SK-N-SH treated with all-trans-retinoic acid at 6 μM for 48 hours (cell line): ENCODE data around the gene RUNDC1.

Experiments used
- ATAC-seq: fragments of 200-7000 bp; cut with Tn5 transposase; 3 replicates; pipeline ENCODE4 v1.9.1; 2020; ENCODE audit warnings: mild to moderate bottlenecking, moderate library complexity
- BACH2 ChIP-seq: fragments of 250-450 bp; sonication (Bioruptor Pico); IDR thresholded peaks from 2 replicates; pipeline ENCODE4 v1.9.0; 2021; ENCODE audit warnings: mild to moderate bottlenecking, borderline replicate concordance
- ESRRG ChIP-seq: fragments of 250-450 bp; sonication (Bioruptor Pico); IDR thresholded peaks from 2 replicates; pipeline ENCODE4 v1.6.1; 2021; ENCODE audit warnings: mild to moderate bottlenecking
- GLIS3 ChIP-seq: fragments of 250-450 bp; sonication (Bioruptor Pico); IDR thresholded peaks from 2 replicates; pipeline ENCODE4 v1.5.0; 2020; ENCODE audit warnings: mild to moderate bottlenecking, moderate library complexity
- OSR1 ChIP-seq: fragments of 250-450 bp; sonication (Bioruptor Pico); IDR thresholded peaks from 2 replicates; pipeline ENCODE4 v1.8.0; 2022; ENCODE audit warnings: moderate library complexity, mild to moderate bottlenecking, inconsistent platforms
- PPARA ChIP-seq: fragments of 250-450 bp; sonication (Bioruptor Pico); IDR thresholded peaks from 2 replicates; pipeline ENCODE4 v1.5.0; 2020; ENCODE audit warnings: mild to moderate bottlenecking, borderline replicate concordance
- SNAI2 ChIP-seq: fragments of 250-450 bp; sonication (Bioruptor Pico); IDR thresholded peaks from 2 replicates; pipeline ENCODE4 v1.5.0; 2020; ENCODE audit warnings: mild to moderate bottlenecking, moderate library complexity
- TCF4 ChIP-seq: fragments of 250-450 bp; sonication (Bioruptor Pico); IDR thresholded peaks from 2 replicates; pipeline ENCODE4 v1.8.0; 2021; ENCODE audit warnings: mild to moderate bottlenecking, moderate library complexity, borderline replicate concordance
- TOX ChIP-seq: fragments of 250-450 bp; sonication (Bioruptor Pico); IDR thresholded peaks from 2 replicates; pipeline ENCODE4 v1.8.0; 2021; ENCODE audit warnings: mild to moderate bottlenecking, moderate library complexity, borderline replicate concordance
- ZC3H10 ChIP-seq: fragments of 250-450 bp; sonication (Bioruptor Pico); IDR thresholded peaks from 2 replicates; pipeline ENCODE4 v1.5.1; 2021; ENCODE audit warnings: mild to moderate bottlenecking, moderate library complexity
- ZFP3 ChIP-seq: fragments of 250-450 bp; sonication (Bioruptor Pico); IDR thresholded peaks from 2 replicates; pipeline ENCODE4 v1.5.0; 2020; ENCODE audit warnings: mild to moderate bottlenecking, moderate library complexity
- ZFP30 ChIP-seq: fragments of 450-650 bp; formaldehyde crosslinking; IDR thresholded peaks from 2 replicates; pipeline ENCODE4 v1.5.0; 2022; ENCODE audit warnings: mild to moderate bottlenecking, moderate library complexity
- ZNF565 ChIP-seq: fragments of 450-650 bp; formaldehyde crosslinking; conservative IDR thresholded peaks from 2 replicates; pipeline ENCODE4 v1.5.0; 2020; ENCODE audit warnings: low read depth, mild to moderate bottlenecking, moderate library complexity
- ZNF8 ChIP-seq: fragments of 450-650 bp; formaldehyde crosslinking; IDR thresholded peaks from 2 replicates; pipeline ENCODE4 v1.5.0; 2020; ENCODE audit warnings: mild to moderate bottlenecking, moderate library complexity
- TF ChIP-seq, protein P1 (sequence below): fragments of 250-450 bp; sonication (Bioruptor Pico); IDR thresholded peaks from 2 replicates; pipeline ENCODE4 v1.8.0; 2021; ENCODE audit warnings: low read depth, mild to moderate bottlenecking, moderate library complexity, borderline replicate concordance
- TF ChIP-seq, protein P2 (sequence below): fragments of 250-450 bp; sonication (Bioruptor Pico); IDR thresholded peaks from 2 replicates; pipeline ENCODE4 v1.8.0; 2020; ENCODE audit warnings: mild to moderate bottlenecking, moderate library complexity, borderline replicate concordance
- TF ChIP-seq, protein P3 (sequence below): fragments of 250-450 bp; sonication (Bioruptor Pico); IDR thresholded peaks from 2 replicates; pipeline ENCODE4 v1.5.1; 2021; ENCODE audit warnings: mild to moderate bottlenecking, moderate library complexity
- TF ChIP-seq, protein P4 (sequence below): fragments of 250-450 bp; sonication (Bioruptor Pico); IDR thresholded peaks from 2 replicates; pipeline ENCODE4 v1.5.1; 2020; ENCODE audit warnings: low read depth, mild to moderate bottlenecking, moderate library complexity
- TF ChIP-seq, protein P5 (sequence below): fragments of 250-450 bp; sonication (Bioruptor Pico); IDR thresholded peaks from 2 replicates; pipeline ENCODE4 v1.5.0; 2020; ENCODE audit warnings: mild to moderate bottlenecking, moderate library complexity

Gene RUNDC1

DNA sequence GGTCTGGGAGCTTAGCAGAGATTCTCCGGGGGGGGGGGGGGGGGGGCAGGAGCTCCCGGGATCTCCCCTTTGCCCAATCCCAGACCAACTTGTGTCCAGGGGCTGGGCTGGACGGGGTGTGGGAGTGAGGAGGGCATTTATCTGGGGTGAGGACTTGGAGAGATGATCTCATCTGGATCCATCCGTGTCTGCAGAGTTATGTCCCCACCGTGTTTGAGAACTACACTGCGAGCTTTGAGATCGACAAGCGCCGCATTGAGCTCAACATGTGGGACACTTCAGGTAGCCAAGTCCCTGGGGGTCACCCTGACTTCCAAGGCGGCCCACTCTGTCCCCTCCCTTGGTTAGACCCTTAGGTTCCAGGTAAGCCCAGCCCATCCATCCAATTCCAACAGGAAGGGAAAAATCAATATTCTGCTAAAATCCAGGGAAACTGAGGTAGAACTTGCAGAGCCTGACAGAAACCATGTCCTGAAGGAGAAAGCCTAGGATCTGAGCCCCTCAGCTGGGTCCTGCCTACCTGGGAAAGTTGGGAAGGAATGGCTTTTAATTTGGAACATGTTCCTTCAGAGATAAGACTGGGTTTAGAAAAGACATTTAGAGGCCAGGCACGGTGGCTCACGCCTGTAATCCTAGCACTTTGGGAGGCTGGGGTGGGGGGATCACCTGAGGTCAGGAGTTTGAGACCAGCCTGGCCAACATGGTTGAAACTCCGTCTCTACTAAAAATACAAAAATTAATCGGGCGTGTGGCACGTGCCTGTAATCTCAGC, 45.6 kb downstream of the RUNDC1 start:
- TF ChIP-seq TCF4 (no peak), ZNF8 (no peak), ZFP3 (CRISPR knock-in tag) (no peak), ZC3H10 (no peak), ESRRG (CRISPR knock-in tag) (no peak), BACH2 (CRISPR knock-in tag) (no peak), ZNF565 (CRISPR knock-in tag) (no peak), TOX (CRISPR knock-in tag) (no peak), GLIS3 (no peak), OSR1 (CRISPR knock-in tag) (no peak), ZFP30 (CRISPR knock-in tag) (no peak)
- TF ChIP-seq, protein P1, sequence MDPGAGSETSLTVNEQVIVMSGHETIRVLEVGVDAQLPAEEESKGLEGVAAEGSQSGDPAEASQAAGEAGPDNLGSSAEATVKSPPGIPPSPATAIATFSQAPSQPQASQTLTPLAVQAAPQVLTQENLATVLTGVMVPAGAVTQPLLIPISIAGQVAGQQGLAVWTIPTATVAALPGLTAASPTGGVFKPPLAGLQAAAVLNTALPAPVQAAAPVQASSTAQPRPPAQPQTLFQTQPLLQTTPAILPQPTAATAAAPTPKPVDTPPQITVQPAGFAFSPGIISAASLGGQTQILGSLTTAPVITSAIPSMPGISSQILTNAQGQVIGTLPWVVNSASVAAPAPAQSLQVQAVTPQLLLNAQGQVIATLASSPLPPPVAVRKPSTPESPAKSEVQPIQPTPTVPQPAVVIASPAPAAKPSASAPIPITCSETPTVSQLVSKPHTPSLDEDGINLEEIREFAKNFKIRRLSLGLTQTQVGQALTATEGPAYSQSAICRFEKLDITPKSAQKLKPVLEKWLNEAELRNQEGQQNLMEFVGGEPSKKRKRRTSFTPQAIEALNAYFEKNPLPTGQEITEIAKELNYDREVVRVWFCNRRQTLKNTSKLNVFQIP (CRISPR knock-in tag): no peak
- TF ChIP-seq, protein P2, sequence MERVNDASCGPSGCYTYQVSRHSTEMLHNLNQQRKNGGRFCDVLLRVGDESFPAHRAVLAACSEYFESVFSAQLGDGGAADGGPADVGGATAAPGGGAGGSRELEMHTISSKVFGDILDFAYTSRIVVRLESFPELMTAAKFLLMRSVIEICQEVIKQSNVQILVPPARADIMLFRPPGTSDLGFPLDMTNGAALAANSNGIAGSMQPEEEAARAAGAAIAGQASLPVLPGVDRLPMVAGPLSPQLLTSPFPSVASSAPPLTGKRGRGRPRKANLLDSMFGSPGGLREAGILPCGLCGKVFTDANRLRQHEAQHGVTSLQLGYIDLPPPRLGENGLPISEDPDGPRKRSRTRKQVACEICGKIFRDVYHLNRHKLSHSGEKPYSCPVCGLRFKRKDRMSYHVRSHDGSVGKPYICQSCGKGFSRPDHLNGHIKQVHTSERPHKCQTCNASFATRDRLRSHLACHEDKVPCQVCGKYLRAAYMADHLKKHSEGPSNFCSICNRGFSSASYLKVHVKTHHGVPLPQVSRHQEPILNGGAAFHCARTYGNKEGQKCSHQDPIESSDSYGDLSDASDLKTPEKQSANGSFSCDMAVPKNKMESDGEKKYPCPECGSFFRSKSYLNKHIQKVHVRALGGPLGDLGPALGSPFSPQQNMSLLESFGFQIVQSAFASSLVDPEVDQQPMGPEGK (CRISPR knock-in tag): no peak
- TF ChIP-seq, protein P3, sequence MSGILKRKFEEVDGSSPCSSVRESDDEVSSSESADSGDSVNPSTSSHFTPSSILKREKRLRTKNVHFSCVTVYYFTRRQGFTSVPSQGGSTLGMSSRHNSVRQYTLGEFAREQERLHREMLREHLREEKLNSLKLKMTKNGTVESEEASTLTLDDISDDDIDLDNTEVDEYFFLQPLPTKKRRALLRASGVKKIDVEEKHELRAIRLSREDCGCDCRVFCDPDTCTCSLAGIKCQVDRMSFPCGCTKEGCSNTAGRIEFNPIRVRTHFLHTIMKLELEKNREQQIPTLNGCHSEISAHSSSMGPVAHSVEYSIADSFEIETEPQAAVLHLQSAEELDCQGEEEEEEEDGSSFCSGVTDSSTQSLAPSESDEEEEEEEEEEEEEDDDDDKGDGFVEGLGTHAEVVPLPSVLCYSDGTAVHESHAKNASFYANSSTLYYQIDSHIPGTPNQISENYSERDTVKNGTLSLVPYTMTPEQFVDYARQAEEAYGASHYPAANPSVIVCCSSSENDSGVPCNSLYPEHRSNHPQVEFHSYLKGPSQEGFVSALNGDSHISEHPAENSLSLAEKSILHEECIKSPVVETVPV: no peak
- ATAC-seq: no peak

DNA sequence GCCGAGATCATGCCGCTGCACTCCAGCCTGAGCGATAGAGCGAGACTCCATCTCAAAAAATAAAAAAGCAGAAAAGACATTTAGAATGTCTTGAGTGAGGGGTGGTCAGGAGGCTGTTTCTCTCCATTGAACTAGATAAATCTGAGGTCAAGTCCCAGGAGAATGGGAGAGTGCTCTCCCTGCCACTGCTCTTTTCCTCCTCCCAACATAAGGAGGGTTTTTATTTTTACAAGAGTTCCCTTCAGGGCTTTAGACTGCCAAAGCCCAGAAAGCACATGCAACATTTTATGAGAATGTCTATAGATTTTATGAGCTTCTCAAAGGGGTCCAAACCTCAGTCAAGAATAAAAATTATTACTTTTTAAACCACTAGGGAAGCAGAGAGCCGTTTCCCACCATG, 46.2 kb downstream of the RUNDC1 start:
- ATAC-seq: no peak
- TF ChIP-seq, protein P3: no peak
- TF ChIP-seq SNAI2 (no peak), TCF4 (no peak), ZC3H10 (no peak), PPARA (no peak), OSR1 (CRISPR knock-in tag) (no peak)
- TF ChIP-seq, protein P4, sequence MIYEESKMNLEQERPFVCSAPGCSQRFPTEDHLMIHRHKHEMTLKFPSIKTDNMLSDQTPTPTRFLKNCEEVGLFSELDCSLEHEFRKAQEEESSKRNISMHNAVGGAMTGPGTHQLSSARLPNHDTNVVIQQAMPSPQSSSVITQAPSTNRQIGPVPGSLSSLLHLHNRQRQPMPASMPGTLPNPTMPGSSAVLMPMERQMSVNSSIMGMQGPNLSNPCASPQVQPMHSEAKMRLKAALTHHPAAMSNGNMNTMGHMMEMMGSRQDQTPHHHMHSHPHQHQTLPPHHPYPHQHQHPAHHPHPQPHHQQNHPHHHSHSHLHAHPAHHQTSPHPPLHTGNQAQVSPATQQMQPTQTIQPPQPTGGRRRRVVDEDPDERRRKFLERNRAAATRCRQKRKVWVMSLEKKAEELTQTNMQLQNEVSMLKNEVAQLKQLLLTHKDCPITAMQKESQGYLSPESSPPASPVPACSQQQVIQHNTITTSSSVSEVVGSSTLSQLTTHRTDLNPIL (CRISPR knock-in tag): no peak
- TF ChIP-seq, protein P1 (CRISPR knock-in tag): no peak
- TF ChIP-seq, protein P2 (CRISPR knock-in tag): no peak
- TF ChIP-seq, protein P5, sequence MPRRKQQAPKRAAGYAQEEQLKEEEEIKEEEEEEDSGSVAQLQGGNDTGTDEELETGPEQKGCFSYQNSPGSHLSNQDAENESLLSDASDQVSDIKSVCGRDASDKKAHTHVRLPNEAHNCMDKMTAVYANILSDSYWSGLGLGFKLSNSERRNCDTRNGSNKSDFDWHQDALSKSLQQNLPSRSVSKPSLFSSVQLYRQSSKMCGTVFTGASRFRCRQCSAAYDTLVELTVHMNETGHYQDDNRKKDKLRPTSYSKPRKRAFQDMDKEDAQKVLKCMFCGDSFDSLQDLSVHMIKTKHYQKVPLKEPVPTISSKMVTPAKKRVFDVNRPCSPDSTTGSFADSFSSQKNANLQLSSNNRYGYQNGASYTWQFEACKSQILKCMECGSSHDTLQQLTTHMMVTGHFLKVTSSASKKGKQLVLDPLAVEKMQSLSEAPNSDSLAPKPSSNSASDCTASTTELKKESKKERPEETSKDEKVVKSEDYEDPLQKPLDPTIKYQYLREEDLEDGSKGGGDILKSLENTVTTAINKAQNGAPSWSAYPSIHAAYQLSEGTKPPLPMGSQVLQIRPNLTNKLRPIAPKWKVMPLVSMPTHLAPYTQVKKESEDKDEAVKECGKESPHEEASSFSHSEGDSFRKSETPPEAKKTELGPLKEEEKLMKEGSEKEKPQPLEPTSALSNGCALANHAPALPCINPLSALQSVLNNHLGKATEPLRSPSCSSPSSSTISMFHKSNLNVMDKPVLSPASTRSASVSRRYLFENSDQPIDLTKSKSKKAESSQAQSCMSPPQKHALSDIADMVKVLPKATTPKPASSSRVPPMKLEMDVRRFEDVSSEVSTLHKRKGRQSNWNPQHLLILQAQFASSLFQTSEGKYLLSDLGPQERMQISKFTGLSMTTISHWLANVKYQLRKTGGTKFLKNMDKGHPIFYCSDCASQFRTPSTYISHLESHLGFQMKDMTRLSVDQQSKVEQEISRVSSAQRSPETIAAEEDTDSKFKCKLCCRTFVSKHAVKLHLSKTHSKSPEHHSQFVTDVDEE (CRISPR knock-in tag): no peak
